ENCODE measurements around the gene CALCOCO2.
A peak's percentile ranks its signal among the peaks of the same experiment; 100 is the strongest.
"Not testable (repeated sequence)": the region's sequence is repeated elsewhere in the genome, so short reads cannot be mapped to it uniquely, and the experiment has no call there.

CALCOCO2 gene

GRCh38 chr17:48835971-48836370 is 5.1 kb downstream of the CALCOCO2 start:
- no peaks in the 10 kb centered on the region for H3K27me3 ChIP-seq (ENCODE audit: insufficient read depth, poor library complexity, severe bottlenecking)
- no peak overlapping the region for H3K27ac ChIP-seq (replicated peaks)
- no peak for DNase-seq (ENCODE audit: low read depth in 1 of 2, low spot score in 1 of 2)
- no peak overlapping the region for H3K4me3 ChIP-seq (replicated peaks; ENCODE audit: insufficient read depth, low read length)
- TF ChIP-seq GABPA (IDR thresholded peaks at IDR 0.05; ENCODE audit: low read depth) (no peak), REST (IDR thresholded peaks at IDR 0.05; ENCODE audit: insufficient replicate concordance, low read depth) (no peak), SPI1 (IDR thresholded peaks at IDR 0.05; ENCODE audit: borderline replicate concordance, low read depth) (no peak), POLR2AphosphoS5 (IDR thresholded peaks at IDR 0.05; ENCODE audit: low read depth) (no peak), CTCF (IDR thresholded peaks at IDR 0.05; ENCODE audit: insufficient read depth, low read length) (no peak)

GRCh38 chr17:48837458-48837857 is 6.6 kb downstream of the CALCOCO2 start:
- not testable (repeated sequence) for H3K4me3 ChIP-seq (replicated peaks; ENCODE audit: insufficient read depth, low read length); H3K27me3 ChIP-seq (ENCODE audit: insufficient read depth, poor library complexity, severe bottlenecking)
- H3K27ac ChIP-seq (replicated peaks), result peak overlapping the region; percentile 41
- TF ChIP-seq GABPA (IDR thresholded peaks at IDR 0.05; ENCODE audit: low read depth) (0 out of 2 replicates have a peak, but pooled peaks have one; percentile 18), POLR2AphosphoS5 (IDR thresholded peaks at IDR 0.05; ENCODE audit: low read depth) (peak; percentile 29; the same call in 1 of the 2 replicates), REST (IDR thresholded peaks at IDR 0.05; ENCODE audit: insufficient replicate concordance, low read depth) (peak; percentile 13)
- peak in 1 of 2 experiments; percentile 37 for DNase-seq (ENCODE audit: low read depth in 1 of 2, low spot score in 1 of 2)

GRCh38 chr17:48840441-48840840 is 9.6 kb downstream of the CALCOCO2 start:
- no peak overlapping the region for H3K27ac ChIP-seq (replicated peaks)
- no peaks in the 10 kb centered on the region for H3K27me3 ChIP-seq (ENCODE audit: insufficient read depth, poor library complexity, severe bottlenecking)
- TF ChIP-seq POLR2AphosphoS5 (IDR thresholded peaks at IDR 0.05; ENCODE audit: low read depth), result no peak
- no peak for TF ChIP-seq CTCF (IDR thresholded peaks at IDR 0.05; ENCODE audit: insufficient read depth, low read length)
- TF ChIP-seq GABPA (IDR thresholded peaks at IDR 0.05; ENCODE audit: low read depth), result no peak
- TF ChIP-seq REST (IDR thresholded peaks at IDR 0.05; ENCODE audit: insufficient replicate concordance, low read depth), result no peak
- no peak for TF ChIP-seq SPI1 (IDR thresholded peaks at IDR 0.05; ENCODE audit: borderline replicate concordance, low read depth)
- H3K4me3 ChIP-seq (replicated peaks; ENCODE audit: insufficient read depth, low read length), result no peak overlapping the region
- DNase-seq (ENCODE audit: low read depth in 1 of 2, low spot score in 1 of 2), result no peak

Data from HL-60 (cell line).